NCI-H345 treated with DMSO at 0.1 percent for 48 hours (cell line): ENCODE results near the gene PMEL.
"Not testable (repeated sequence)": the region's sequence is repeated elsewhere in the genome, so short reads cannot be mapped to it uniquely, and the experiment has no call there.

ENCODE experiments used
- DNase-seq: peaks from one replicate; lab custom pipeline; 2025; ENCODE audit not compliant: unreplicated experiment; lab: John Stamatoyannopoulos, UW

The PMEL gene

GRCh38 chr12:55965941-55966407 lies at the start of gene PMEL:
Gene PMEL, minus strand, starts transcription at chr12:55966042. Its CDS starts 31 bp downstream, at chr12:55966011.
- DNase-seq: no peak

- DNase-seq: no peak
These were observed 48.4 kb upstream of the PMEL start for GRCh38 chr12:56014205-56014604.

DNA sequence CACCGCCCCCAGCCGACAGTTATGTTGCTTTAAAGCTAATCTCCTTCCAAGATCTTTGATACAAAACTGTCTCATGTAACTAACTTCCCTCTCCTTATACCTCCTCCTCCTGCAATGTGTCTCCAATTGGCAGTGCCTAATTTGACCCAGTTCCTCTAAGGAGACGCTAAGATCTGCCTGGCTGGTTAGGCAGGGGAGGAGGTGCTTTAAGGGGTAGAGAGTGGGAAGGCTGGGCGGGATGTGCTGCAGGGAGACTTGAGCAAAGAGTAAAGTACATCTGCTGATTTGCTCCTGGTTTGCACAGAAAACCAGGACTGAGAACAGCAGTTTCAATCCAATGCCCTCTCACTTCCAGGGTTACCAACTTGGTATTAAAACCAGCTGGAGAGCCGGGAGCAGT lies 47.6 kb upstream of the PMEL start:
- no peak for DNase-seq

GRCh38 chr12:56011509-56012090 lies 45.8 kb upstream of the PMEL start:
- no peak for DNase-seq

- DNase-seq: no peak
These were observed 44.3 kb upstream of the PMEL start for GRCh38 chr12:56010111-56010570.

GRCh38 chr12:56007564-56008559 lies 42.0 kb upstream of the PMEL start:
- peak; percentile 48 for DNase-seq

- DNase-seq: no peak
These were observed 38.4 kb upstream of the PMEL start for GRCh38 chr12:56004211-56004610.

DNA sequence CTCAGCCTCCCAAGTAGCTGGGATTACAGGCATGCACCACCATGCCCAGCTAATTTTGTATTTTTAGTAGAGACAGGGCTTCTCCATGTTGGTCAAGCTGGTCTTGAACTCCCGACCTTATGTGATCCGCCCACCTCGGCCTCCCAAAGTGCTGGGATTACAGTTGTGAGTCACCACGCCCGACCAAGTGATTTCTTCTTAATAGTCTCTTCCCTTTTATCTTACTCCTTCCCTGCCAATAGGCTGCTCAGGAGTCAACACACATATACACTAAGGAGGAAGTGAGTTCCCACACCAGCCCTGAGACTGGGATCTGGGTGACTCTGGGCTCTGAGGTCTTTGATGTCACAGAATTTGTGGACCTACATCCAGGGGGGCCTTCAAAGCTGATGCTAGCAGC lies 37.5 kb upstream of the PMEL start:
- not testable (repeated sequence) for DNase-seq

DNA sequence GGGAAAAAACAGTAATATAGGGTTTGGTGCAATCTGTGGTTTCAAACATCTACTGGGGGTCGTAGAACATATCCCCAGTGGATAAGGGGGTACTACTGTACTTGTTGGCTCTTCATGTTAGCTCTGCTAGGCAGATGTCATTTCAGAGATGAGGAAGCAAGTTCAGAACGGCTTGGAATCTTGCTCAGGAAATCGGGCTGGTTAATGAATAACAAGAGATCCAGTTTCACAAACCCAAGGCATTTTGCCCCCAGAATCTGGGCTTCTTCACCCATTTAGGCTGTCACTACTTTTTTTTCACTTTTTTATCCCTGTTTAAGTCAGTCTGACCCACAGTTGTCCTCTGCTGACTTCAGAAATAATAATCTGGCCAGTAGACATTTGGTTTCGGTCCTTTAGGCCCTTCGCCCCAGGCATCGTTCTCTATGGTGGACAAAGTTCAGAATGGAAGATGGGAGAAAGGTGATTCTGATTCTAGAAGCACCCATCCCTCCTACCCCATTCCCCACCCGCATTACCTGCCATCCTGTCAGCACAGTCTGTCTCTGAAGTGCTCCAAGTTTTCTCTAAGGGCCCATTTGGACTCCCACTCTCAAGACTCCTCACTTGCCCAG lies 35.8 kb upstream of the PMEL start:
- DNase-seq: no peak

DNA sequence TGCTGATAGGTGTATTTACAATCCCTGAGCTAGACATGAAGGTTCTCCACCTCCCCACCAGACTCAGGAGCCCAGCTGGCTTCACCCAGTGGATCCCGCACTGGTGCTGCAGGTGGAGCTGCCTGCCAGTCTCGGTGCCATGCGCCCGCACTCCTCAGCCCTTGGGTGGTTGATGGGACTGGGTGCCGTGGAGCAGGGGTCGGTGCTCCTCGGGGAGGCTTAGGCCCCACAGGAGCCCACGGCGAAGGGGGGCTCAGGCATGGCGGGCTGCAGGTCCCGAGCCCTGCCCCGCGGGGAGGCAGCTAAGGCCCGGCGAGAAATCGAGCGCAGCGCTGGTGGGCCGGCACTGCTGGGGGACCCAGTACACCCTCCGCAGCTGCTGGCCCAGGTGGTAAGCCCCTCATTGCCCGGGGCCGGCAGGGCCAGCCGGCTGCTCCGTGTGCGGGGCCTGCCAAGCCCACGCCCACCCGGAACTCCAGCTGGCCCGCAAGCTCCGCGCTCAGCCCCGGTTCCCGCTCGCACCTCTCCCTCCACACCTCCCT lies 34.2 kb upstream of the PMEL start:
- not testable (repeated sequence) for DNase-seq

DNA sequence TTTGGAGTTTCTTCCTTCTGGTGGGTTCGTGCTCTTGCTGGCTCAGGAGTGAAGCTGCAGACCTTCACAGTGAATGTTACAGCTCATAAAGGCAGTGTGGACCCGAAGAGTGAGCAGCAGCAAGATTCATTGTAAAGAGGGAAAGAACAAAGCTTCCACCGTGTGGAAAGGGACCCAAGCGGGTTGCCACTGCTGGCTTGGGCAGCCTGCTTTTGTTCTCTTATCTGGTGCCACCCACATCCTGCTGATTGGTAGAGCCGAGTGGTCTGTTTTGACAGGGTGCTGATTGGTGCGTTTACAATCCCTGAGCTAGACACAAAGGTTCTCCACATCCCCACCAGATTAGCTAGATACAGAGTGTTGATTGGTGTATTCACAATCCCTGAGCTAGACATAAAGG lies 33.7 kb upstream of the PMEL start:
- not testable (repeated sequence) for DNase-seq

DNA sequence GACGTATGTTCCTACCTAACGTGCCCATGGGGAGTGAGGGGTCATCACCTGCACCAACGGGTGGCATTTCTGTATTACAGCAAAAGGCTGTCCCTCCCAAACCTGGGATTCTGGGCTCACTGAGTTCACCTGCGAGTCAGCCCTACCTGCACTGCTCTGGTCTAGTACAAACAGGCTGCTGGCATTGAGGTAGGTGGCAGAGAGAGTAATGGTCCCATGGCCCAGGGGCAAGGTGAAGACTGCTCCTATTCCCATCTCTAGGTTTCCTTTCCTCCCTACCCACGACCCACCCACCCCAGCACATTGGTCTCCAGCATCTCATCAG lies 31.7 kb upstream of the PMEL start:
- no peak for DNase-seq

GRCh38 chr12:55996715-55997534 lies 31.1 kb upstream of the PMEL start, which contains the start of gene SUOX:
Gene SUOX, plus strand, starts transcription at chr12:55997276. Its CDS starts 4,946 bp downstream, at chr12:56002222.
- DNase-seq: peak; percentile 72

DNA sequence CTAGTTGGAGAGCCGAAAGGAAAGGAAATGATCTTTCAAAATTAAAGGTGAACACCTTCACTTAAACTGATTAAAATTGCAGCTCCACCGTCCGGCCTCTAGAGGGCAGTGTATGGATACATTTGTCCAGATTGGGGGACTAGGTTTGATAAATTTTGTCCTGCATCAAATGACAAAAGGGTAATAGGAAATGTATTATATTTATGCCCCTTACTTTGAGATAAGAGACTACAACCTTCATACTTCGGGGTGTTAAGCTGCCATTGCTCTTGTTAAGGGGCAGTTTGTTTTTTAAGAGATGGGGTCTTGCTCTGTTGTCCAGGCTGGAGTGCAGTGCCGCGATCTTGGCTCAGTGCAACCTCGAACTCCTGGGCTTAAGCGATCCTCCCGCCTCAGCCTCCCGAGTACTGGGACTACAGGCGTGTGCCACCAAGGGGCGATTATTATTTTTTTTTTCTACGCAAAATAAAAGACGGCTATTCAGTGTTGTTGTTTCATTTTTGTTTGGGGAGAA lies 30.4 kb upstream of the PMEL start:
- DNase-seq: peak; percentile 69

GRCh38 chr12:55995366-55995765 lies 29.5 kb upstream of the PMEL start:
- no peak for DNase-seq

GRCh38 chr12:55993230-55993853 lies 27.5 kb upstream of the PMEL start:
- DNase-seq: no peak

DNA sequence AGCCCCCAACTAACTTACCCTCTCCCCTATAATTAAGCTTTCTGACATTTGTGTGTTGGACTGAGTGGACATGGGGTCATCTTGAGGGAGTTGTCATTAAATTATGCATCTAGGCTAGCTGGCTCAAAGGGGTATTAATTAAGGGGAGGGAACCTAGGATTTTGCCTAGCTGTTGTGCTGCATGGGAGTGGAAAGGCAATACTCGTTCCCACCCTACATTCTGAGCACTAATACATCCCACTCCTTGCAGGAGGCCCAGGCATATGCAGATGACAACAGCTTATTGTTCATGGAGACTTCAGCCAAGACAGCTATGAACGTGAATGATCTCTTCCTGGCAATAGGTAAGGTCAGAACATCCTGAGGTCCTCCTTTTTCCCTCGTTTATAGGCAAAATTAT lies 25.3 kb upstream of the PMEL start:
- DNase-seq: no peak

DNA sequence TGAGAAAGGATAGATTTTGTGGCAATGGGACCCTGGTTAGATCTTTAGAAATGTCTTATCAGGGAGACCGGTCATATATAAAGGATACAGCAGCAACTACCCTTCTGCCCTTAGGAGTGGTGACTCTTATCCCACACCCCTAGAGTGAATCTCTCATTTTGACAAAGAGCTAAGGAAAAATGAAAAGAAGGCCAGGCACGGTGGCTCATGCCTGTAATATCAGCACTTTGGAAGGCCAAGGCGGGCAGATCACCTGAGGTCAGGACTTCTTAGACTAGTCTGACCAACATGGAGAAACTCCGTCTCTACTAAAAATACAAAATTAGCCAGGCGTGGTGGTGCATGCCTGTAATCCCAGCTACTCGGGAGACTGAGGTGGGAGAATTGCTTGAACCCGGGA lies 20.1 kb upstream of the PMEL start:
- not testable (repeated sequence) for DNase-seq

DNA sequence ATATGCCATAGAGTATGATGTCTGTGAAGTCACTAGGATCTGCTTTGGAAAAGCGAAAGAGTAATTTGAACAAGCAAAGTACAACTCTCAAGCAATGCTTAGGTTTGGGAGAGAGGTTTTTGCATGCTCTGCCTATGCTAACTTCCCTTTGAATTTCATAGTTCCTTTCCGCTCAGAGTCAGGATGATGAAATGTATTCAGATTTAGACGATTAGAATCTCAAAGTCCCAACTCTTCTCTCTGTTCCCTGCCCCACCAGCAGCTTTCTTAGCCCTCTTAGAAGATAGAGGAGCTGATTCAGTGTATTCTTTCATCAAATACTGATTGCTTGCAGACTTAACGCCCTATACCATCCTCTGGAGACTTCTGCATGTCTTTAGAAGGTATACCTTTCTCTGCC lies 19.5 kb upstream of the PMEL start:
- no peak for DNase-seq

DNA sequence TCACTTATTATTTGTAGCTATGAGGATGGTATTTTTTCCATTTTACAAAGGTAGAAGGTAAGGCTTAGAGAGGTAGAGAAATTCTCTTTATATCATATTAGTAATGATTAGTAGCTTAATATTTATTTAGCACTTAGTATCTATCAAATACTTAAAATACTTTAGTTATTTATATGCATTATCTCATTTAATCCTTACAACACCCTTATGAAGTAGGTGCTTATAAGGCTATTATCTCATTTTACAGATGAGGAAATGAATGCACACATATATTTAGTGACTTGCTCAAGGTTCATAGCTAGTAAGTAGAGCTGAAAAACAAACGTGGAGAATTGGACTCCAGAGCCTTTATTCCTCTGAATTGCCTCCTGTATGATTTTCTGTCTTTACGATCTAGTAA lies 19.0 kb upstream of the PMEL start:
- no peak for DNase-seq
